GM12891 (cell line): Measurements from ENCODE around the gene APBB2.

ENCODE experiments used
- PAX5 ChIP-seq: IDR thresholded peaks from 2 replicates; pipeline ENCODE4 v1.6.1; 2011; ENCODE audit warnings: low read length, moderate library complexity, mild to moderate bottlenecking; ENCODE audit not compliant: insufficient read depth, severe bottlenecking
- POLR2A ChIP-seq: IDR thresholded peaks from 2 replicates; pipeline ENCODE4 v1.6.1; 2011; ENCODE audit warnings: low read depth, low read length, control low read depth
- POLR2AphosphoS5 ChIP-seq: IDR thresholded peaks from 2 replicates; pipeline ENCODE4 v1.6.1; 2011; ENCODE audit warnings: low read depth, low read length, control low read depth
- POU2F2 ChIP-seq: IDR thresholded peaks from 2 replicates; pipeline ENCODE4 v1.6.1; 2011; ENCODE audit warnings: low read depth, mild to moderate bottlenecking, control low read depth, low read length, moderate library complexity
- SPI1 ChIP-seq: IDR thresholded peaks from 2 replicates; pipeline ENCODE4 v1.6.1; 2011; ENCODE audit warnings: low read depth, low read length, control low read depth
- TAF1 ChIP-seq: IDR thresholded peaks from 2 replicates; pipeline ENCODE4 v1.6.1; 2011; ENCODE audit warnings: low read depth, low read length, control low read depth

GRCh38 chr4:40845154-40845835, 369.0 kb downstream of the APBB2 start:
- no peak for TF ChIP-seq POLR2A
- no peak for TF ChIP-seq POLR2AphosphoS5
- TF ChIP-seq TAF1 = no peak
- no peak for TF ChIP-seq POU2F2
- TF ChIP-seq SPI1 = no peak
- TF ChIP-seq PAX5 = no peak
